Activated T-cell treated with anti-CD3 and anti-CD28 coated beads for 1 hour (primary cell): ENCODE data around the gene CLIC3.

Experiments used
- DNase-seq: peaks from one replicate; pipeline ENCODE4 v3.0.0-alpha.2; 2020; ENCODE audit warnings: low read depth

CLIC3 gene

DNA sequence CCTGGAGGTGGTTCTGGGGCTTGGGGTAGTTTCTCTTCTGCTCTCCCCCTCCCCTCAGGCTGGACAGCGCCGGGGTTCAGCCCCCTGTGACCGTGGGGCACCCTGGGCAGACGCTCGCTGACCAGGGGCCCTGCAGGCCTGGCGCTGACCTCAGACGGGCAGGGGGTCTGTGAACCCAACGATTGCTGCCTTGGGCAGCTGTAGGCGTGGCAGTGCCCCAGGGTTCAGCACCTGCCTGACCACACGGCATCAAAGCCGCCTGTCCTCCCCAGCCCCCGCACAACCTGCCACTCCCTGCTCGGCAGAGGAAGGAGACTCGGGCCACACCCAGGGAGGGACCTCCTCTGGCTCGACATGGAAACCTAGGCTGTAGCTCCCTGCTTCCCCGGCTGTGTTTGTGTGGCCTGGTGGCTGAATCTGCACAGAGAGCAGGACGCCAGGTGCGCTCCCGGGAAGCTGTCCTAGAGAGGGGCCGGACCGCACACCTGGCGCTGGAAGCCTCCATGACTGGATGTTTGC is 32.1 kb downstream of the CLIC3 start:
- DNase-seq, result no peak

DNA sequence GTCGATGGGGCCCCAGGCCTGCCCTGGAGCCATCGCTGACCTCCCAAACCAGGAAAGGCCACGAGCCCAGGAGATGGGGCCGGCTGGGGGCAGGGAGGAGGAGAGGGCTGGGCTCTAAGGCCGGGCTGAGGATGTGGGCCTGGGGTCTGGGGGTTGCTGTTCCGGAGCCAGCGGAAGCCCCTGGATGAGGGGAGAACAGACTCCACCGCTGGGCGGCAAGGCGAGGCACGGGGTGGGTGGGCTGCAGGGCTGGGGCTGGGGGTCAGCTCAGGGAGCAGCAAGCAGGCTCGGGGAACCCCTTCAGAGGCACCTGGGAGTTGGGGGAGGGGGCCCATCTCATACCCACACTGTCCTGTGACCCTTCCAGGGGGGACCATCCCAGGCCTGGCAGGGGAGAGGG is 32.6 kb downstream of the CLIC3 start:
- no peak for DNase-seq

DNA sequence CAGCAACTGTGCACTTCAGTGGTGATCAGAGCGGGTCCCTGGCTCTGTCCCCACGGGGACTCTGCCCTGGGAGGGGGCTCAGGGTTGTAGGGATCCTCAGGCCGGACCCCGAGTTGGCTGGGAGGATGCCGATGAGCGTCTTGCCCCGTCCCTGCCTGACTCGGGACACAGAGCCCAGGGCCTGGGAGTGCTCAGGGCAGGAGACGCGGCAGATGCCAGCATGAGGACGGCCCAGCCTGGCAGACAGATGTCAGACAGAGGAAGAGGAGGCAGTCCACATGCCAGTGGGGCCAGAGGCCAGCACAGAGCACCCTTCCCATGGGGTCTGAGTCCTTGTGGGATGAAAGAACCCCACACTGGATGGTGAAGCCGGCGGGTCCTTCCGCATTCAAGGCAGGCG is 33.0 kb downstream of the CLIC3 start:
- no peak for DNase-seq

DNA sequence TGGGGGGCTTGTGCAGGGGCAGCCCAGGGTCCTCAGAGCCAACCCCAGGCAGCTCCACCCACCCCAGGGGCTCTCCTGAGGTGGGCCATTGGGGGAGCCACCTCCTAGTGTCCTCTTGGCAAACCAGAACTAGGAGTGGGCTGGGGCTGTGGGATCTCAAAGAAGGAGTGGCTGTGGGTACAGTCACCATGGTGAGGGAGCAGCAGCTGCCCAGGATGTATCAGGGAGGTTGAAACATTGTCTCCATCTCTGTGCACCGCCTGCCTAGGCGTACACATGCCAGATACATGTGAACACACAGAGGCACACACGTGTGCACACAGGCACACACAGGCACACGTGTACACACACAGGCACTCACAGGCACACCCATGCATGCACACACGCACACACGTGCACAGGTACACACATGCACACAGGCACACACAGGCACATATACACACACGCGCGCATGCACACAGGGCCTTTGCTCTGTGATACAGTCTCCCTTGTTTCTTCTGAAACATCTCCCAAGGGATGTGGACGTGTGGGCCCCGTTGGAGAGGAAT is 33.6 kb downstream of the CLIC3 start:
- DNase-seq, result no peak

DNA sequence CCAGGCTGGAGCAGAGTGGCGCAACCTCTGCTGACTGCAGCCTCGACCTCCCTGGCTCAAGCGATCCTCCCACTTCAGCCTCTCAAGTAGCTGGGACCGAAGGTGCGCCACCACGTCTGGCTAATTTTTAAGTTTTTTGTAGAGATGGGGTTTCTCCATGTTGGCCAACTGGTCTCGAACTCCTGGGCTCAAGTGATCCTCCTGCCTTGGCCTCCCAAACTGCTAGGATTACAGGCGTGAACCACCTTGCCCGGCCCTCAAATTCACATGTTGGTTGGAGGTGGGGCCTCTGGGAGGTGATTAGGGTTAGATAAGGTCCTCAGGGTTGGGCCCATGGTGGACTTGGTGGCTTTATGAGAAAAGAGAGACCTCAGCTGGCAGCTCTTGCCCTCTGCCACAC is 34.2 kb downstream of the CLIC3 start:
- no peak for DNase-seq

DNA sequence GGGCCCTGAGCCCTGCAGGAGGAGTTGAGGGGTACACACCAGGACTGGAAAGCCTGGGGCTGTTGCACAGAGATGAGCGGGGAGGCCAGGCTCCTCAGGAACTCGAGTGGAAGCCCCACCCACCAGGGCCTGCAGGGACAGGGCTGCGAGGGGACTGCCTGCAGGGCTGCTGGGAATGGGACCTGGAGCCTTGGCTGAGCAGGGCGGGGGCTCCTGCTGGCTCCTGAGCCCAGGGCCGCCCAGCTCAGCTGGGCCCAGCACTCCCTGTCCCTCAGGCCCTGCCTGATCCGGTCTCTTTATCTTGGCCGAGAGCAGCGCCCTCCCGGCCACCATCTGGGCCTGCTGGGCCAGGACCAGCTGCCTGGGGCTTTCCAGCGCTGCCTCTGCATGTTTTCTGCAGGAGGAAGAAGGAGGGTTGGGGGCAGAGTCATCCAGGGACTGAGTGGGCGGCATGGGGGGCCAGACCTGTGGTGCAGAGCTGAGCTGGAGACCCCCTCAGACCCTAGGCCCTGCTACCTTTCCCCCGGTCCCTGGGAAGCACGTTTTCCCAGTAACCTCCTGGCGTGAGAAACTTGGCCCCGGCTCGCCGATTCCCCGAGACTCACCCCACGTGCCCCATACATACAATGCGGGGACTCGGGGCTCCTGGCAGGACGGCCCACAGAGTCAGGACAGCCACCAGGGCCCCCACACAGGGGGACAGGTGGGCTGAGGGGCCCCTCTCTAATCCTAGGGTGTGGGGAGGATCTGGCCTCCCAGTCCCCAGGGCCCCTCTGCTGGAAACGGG is 34.9 kb downstream of the CLIC3 start:
- DNase-seq, result no peak

DNA sequence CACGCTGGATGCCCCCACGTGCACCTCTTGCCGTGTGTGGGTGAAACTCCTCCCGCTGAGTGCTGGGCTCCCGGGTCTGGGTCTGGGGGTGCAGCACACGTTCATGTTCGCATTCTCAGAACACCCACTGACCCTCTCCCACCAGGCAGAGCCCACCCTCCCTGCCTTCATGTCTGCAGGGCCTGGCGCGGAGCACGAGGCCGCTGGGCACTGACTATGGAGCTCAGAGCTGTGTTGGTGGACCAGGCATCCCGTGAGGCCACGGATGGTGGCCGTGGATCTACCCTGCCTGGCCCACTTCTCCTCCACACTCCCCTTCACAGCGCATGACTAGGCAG is 35.5 kb downstream of the CLIC3 start:
- DNase-seq, result no peak

DNA sequence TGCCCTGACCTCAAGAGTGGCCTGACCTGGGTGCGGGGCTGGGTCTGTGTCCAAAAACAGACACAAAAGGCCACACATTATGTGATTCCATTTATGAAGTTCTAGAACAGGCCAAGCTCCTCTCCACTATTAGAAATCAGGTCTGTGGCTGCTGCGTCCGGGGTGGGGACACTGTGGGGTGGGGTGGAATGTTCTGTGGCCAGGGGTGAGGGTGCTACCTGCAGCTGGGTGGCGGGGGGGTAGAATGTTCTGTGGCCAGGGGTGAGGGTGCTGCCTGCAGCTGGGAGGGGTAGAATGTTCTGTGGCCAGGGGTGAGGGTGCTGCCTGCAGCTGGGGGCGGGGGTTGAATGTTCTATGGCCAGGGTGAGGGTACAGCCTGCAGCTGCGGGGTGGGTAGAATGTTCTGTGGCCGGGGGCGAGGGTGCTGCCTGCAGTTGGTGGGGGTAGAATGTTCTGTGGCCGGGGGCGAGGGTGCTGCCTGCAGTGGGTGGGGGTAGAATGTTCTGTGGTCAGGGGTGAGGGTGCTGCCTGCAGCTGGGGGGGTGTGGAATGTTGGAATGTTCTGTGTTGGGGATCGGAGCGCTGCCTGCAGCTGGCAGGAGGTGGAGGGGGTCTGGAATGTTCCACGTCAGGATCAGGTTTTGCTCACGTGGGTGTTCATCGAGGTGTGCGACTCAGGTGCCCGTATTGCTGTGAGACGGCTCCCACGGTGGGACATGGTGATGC is 36.0 kb downstream of the CLIC3 start:
- no peak for DNase-seq

DNA sequence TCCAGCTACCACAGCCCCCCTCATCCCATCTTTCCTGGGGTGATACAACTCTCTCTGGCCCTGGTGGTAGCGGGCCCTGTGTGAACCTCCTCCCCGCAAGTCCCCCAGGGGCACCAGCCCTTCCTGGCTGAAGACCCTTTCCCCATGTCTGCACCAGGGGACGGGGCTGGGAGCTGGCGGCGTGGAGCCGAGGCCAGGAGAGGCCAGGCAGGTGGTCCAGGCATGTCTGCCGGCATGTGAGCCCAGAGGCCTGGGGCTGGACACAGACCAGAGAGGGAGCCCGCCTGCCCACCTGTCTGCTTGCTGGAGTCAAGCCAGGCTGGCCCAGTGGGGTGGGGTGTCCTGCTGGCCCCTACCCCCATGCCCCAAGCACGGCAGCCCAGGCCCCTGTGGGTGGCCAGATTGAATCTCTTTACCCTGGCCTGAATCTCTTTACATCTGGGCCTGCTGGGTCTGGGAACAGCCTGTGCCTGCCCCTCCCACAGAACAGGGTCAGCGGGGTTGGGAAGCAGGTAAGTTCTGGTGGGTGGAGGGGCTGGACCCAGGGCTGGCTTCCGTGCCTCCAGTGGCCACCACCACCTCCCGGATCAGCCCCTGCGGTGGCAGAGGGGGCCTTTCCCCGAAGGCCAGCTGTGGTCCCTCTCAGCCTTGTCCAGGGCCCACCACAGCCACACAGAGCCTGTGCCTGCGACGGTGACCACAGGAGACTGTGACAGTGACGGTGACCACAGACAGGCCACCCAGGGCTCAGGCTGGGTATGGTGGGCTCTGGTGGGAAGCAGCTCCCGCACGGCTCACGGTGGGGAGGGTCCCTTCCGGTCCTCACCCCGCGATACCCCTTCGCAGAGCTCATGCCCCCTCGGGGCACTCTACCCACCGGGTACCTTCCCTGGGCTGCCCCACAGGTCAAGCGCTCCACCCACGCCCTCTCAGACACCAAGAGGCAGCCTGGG is 37.2 kb downstream of the CLIC3 start:
- no peak for DNase-seq

DNA sequence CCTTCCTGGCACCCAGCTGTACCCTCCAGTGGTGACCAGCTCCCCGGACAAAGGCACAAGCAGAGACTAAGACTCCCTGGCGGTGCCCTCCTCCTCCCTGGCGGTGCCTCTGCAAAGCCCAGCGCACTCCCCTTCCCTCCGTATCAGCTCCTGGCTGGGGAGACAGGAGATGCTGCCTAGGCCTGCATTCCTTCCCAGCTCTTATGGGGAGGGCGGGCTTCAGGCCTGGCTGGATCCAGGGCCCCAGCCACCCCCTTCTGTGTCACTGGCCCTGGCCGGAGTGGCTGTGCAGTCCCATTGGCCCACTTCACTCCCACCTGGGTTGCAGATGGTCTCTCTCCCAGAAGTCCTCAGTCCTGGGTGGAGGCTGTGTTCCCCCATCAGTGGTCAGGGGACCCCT is 37.9 kb downstream of the CLIC3 start:
- DNase-seq, result no peak

DNA sequence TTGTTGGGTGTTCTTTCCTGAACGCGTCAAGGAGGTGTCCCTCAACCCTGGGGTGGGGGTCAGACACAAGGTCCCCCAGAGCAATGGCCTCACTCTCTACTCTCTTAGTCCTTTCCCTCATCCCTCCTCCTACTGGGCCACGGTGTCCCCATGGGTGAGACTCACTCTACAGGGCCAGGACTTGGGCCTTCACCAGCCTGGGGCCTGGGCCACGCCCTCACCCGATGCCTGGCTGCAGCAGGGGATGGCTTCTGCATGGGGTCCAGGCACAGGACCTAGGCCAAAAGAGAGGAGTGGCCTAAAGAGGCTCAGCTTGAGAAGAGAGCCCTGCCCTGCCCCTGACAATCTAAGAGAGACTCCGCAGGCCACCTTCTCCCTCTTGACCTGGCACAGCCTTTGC is 38.5 kb downstream of the CLIC3 start:
- DNase-seq, result no peak

DNA sequence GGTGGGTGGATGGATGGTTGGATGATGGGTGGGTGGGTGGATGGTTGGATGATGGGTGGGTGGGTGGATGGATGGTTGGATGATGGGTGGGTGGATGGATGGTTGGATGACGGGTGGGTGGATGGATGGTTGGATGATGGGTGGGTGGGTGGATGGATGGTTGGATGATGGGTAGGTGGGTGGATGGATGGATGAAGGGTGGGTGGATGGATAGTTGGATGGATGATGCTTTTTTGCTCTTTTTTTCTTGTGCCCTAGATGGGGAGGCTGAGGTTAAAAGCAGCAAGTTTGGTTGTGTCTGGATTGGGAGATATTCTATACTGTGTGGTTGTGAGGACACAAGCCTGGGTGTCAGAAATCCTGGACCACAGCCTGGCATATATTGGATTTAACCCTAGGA is 38.9 kb downstream of the CLIC3 start:
- no peak for DNase-seq

DNA sequence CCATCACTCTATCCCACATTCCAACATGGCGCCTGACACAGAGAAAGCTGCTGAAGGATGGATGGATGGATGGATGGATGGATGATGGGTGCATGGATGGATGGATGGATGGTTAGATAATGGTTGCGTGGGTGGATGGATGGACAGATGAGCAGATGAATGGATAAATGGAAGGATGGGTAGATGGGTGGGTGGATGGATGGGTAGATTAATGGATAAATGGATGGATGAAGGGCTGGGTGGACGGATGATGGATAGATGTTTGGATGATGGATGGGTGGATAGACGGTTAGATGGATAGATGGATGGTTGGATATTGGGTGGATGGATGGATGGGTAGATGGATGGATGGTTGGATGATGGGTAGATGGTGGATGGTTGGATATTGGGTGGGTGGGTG is 39.8 kb downstream of the CLIC3 start:
- no peak for DNase-seq

DNA sequence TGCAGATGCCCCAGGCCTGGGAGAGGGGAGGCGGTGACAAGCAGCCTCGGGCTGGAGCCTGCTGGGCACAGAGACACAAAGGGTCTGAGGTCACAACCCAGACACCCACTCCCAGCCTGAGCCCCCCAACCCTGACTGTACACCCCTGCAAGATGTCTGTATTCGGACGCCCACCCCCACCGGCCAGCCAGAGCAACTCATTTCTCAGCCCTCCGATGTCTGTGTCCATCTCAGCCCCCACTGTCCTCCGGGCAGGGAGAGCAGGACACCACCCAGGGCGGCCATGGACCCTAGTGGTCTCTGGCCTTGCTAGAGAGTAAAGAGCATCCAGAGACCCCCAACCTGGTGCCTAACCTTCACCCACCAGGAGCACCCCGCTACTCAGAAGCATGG is 40.4 kb downstream of the CLIC3 start:
- no peak for DNase-seq

DNA sequence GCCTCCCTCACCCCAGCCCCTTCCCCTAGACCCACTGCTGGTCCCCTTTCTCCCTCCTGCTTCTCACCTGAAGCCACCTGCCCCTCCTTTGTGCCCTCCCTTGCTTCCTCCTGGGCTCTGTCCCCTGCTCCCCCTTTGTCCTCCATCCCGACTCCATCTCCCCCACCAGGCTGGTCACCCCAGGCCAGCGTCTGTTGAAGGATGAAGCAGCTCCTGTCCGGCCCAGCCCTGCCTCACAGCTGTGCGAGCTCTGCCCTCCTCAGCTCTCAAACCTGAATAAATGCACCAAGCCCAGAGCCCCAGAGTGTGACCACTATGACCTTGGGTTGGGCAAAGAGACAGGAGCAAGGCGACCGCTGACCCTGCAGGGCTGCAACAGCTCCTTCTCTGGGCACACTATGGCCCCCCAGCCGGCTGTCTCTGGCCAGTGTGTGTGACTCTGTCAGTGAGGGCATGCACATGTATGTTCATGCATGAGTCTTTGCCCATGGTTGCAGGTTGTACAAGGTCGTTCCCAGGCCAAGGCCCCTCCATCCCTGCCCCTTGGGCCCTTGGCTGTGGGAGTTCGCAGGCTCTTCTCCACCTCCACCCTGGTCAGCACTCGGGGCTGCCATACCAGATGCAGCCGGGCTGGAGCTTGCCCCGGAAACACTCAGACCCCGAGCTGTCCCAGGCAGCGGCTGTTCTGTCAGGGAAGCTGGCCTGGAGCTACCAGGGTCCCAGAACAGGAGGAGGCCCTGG is 41.0 kb downstream of the CLIC3 start:
- no peak for DNase-seq

DNA sequence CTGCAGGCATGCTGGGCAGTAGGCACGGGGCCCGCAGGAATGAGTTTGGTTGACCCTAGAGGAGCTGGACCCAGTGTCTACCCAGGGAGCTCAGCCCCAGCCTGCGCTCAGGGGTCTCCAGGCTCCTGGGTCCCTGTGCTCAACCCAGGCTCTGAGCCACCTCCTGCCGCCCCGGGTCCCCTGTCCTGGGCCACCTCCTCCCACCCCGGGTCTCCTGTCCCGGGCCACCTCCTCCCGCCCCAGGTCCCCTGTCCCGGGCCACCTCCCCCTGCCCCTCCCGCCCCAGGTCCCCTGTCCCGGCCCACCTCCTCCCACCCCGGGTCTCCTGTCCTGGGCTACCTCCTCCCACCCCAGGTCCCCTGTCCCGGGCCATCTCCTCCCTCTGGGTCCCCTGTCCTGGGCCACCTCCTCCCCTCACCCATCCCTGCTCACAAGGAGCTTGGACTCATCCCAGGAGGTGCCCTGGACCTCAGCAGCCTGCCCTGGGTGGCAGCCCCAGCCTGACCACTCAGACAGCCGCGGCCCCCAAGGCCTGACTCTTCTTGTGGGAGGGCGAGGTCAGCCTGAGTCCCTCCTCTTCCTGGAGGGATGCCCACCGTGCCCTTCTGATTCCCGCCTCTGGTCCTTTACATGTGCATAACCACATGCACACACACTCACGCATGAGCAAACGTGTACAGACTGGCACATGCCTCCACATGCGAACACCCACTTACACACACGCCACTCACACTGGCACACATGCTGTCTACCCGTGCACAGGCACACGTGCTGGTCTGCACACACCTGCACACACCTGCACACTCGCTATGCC is 41.9 kb downstream of the CLIC3 start:
- no peak for DNase-seq

DNA sequence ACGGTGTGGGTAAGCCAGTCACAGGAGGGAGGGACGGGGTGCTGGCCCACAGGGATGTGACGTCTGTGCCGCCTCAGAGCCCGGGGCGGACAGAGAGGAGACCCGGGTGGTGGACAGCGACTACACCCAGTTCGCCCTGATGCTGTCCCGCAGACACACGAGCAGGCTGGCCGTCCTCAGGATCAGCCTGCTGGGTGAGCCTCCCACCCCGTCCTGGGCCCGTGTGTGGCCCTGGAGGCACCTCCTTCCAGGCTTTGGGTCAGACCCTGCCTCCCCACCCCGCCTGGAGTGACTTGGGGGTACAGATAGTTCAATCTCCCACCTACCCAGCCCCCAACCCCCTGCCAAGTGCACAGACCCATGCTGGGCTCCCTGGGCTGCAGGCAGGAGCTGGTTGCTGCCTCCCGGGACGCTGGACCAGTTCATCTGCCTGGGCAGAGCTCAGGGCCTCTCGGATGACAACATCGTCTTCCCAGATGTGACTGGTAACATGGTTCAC is 42.5 kb downstream of the CLIC3 start:
- DNase-seq, result no peak

DNA sequence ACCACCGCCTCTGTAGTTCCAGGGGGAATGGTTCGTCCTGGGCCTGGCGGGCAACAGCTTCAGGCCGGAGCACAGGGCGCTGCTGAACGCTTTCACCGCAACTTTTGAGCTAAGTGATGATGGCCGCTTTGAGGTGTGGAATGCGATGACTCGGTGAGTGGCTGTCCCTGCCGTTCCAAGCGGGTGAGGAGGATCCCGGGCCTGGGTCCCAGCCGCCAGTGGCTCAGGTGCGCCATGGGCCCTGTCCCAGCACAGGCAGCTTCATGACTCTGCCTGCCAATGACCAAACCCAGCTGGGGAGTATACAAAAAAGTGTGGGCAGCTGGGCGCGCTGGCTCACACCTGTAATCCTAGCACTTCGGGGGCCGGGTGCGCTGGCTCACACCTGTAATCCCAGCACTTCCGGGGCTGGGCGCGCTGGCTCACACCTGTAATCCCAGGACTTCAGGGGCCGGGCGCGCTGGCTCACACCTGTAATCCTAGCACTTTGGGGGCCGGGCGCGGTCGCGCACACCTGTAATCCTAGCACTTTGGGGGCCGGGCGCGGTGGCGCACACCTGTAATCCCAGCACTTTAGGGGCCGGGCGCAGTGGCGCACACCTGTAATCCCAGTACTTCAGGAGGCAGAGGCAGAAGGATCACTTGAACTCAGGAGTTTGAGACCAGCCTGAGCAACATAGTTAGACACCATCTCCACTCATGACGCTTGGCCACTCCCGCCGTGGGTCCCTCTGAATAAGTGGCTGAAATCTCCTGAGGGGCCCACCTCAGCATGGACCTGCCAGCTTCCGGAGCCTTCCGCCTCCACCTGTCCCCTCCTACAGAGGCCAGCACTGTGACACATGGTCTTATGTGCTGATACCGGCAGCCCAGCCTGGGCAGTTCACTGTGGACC is 43.2 kb downstream of the CLIC3 start:
- DNase-seq, result no peak

DNA sequence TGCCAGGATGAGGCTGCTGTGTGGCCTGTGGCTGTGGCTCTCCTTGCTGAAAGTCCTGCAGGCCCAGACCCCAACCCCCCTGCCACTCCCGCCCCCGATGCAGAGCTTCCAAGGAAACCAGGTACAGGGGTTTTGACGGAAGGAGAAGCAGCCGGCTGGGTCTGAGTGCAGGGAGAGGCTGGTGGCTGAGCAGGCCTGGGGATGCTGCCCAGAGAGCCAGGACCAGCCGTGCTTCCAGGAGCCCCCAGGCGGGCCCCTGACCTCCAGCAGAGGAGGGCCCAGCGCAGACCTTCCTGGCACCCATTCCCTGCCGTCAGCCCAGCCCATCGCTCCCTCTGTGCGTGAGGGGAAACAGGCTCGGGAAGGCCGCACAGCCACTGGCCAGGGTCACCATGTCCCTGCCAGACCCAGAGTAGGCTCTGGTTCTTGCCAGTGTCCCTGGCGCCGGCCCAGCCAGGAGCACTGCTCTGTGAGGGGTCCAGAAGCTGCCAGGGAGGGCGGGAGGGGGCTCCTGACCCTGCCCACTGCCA is 44.0 kb downstream of the CLIC3 start:
- DNase-seq, result no peak
